Ishikawa (cell line): ENCODE data around the gene PER2.

Experiments
- RAD21 ChIP-seq: IDR thresholded peaks from 2 replicates; pipeline ENCODE4 v1.6.1; 2012; ENCODE audit warnings: low read depth
- REST ChIP-seq: IDR thresholded peaks from 2 replicates; pipeline ENCODE4 v1.6.1; 2012; ENCODE audit warnings: low read depth, mild to moderate bottlenecking
- YY1 ChIP-seq: IDR thresholded peaks from 2 replicates; pipeline ENCODE4 v1.6.1; 2012; ENCODE audit warnings: low read depth

GRCh38 chr2:238256594-238257104 lies 31.8 kb downstream of the PER2 start:
- TF ChIP-seq YY1 (peak; percentile 23; the same call in 1 of the 2 replicates), RAD21 (peak; percentile 90), REST (no peak)
